UCSD-AML1 (cell line): ENCODE measurements around the gene TAF1C.
"Not testable (repeated sequence)": the region's sequence is repeated elsewhere in the genome, so short reads cannot be mapped to it uniquely, and the experiment has no call there.

Experiments
- DNase-seq: peaks from one replicate; lab custom pipeline; 2025; ENCODE audit not compliant: unreplicated experiment; lab: John Stamatoyannopoulos, UW

The TAF1C gene

GRCh38 chr16:84212631-84213030, 25.8 kb upstream of the TAF1C start:
- DNase-seq, result no peak

- DNase-seq, result no peak
Observed at GRCh38 chr16:84212154-84212553, 25.3 kb upstream of the TAF1C start.

- DNase-seq, result no peak
Observed at GRCh38 chr16:84209989-84210388, 23.1 kb upstream of the TAF1C start.

- no peak for DNase-seq
Observed at GRCh38 chr16:84207879-84208278, 21.0 kb upstream of the TAF1C start.

- DNase-seq, result no peak
Observed at GRCh38 chr16:84207251-84207650, 20.4 kb upstream of the TAF1C start.

GRCh38 chr16:84205976-84206691, 19.3 kb upstream of the TAF1C start:
- DNase-seq, result no peak

GRCh38 chr16:84205123-84205522, 18.3 kb upstream of the TAF1C start:
- not testable (repeated sequence) for DNase-seq

GRCh38 chr16:84204551-84204950, 17.7 kb upstream of the TAF1C start:
- not testable (repeated sequence) for DNase-seq

GRCh38 chr16:84199861-84200260, 13.0 kb upstream of the TAF1C start:
- DNase-seq, result no peak

- DNase-seq, result no peak
Observed at GRCh38 chr16:84199097-84199496, 12.2 kb upstream of the TAF1C start.

- no peak for DNase-seq
Observed at GRCh38 chr16:84198401-84198800, 11.5 kb upstream of the TAF1C start.

GRCh38 chr16:84197466-84198128, 10.7 kb upstream of the TAF1C start:
- DNase-seq, result no peak

GRCh38 chr16:84196727-84197394, 10.0 kb upstream of the TAF1C start:
- DNase-seq, result no peak

GRCh38 chr16:84196101-84196500, 9.2 kb upstream of the TAF1C start:
- no peak for DNase-seq

- no peak for DNase-seq
Observed at GRCh38 chr16:84195201-84196093, 8.6 kb upstream of the TAF1C start.

- no peak for DNase-seq
Observed at GRCh38 chr16:84194470-84195200, 7.8 kb upstream of the TAF1C start.

GRCh38 chr16:84194018-84194417, 7.2 kb upstream of the TAF1C start:
- no peak for DNase-seq

GRCh38 chr16:84193480-84193879, 6.6 kb upstream of the TAF1C start:
- DNase-seq, result no peak

- no peak for DNase-seq
Observed at GRCh38 chr16:84191466-84191865, 4.6 kb upstream of the TAF1C start.

GRCh38 chr16:84190731-84191388, 4.0 kb upstream of the TAF1C start, which contains the start of gene ADAD2:
Gene ADAD2 (plus strand): TSS chr16:84191157. CDS start chr16:84191231, 74 bp downstream.
- no peak for DNase-seq
